GM10847 (cell line): ENCODE results near the gene STARD3.

Experiments
- POLR2A ChIP-seq: IDR thresholded peaks from 2 replicates; pipeline ENCODE4 v1.6.1; 2011; ENCODE audit not compliant: insufficient read length; ENCODE audit errors: extremely low read depth

STARD3 gene

GRCh38 chr17:39674702-39675389 lies 37.9 kb downstream of the STARD3 start:
- no peak for TF ChIP-seq POLR2A

- no peak for TF ChIP-seq POLR2A
Observed at GRCh38 chr17:39675390-39676082, 38.6 kb downstream of the STARD3 start.

- no peak for TF ChIP-seq POLR2A
Observed at GRCh38 chr17:39676198-39676819, 39.4 kb downstream of the STARD3 start.

- TF ChIP-seq POLR2A: no peak
Observed at GRCh38 chr17:39677072-39677471, 40.1 kb downstream of the STARD3 start.

- TF ChIP-seq POLR2A: no peak
Observed at GRCh38 chr17:39677542-39678339, 40.8 kb downstream of the STARD3 start.

GRCh38 chr17:39678340-39679116 lies 41.6 kb downstream of the STARD3 start:
- TF ChIP-seq POLR2A: no peak

GRCh38 chr17:39679521-39680192 lies 42.7 kb downstream of the STARD3 start:
- no peak for TF ChIP-seq POLR2A

GRCh38 chr17:39683295-39683939 lies 46.5 kb downstream of the STARD3 start:
- no peak for TF ChIP-seq POLR2A

- TF ChIP-seq POLR2A: no peak
Observed at GRCh38 chr17:39684369-39685192, 47.6 kb downstream of the STARD3 start.

- TF ChIP-seq POLR2A: no peak
Observed at GRCh38 chr17:39687101-39687545, 50.2 kb downstream of the STARD3 start.

GRCh38 chr17:39687546-39688474 lies 50.9 kb downstream of the STARD3 start, which contains the start of gene PGAP3:
Gene PGAP3, minus strand, starts transcription at chr17:39688057. Its CDS starts 43 bp downstream, at chr17:39688014.
- peak; percentile 65 for TF ChIP-seq POLR2A

- no peak for TF ChIP-seq POLR2A
Observed at GRCh38 chr17:39688475-39688835, 51.5 kb downstream of the STARD3 start.
